OCI-LY3 (cell line): ENCODE data around the gene DNAH5.

ENCODE experiments used
- CTCF ChIP-seq: fragments of 200-600, 300-600 bp; sonication (generic); IDR thresholded peaks from 2 replicates; pipeline ENCODE4 v1.5.1; 2014; ENCODE audit warnings: antibody characterized with exemption, low read length, low read depth
- EZH2phosphoT487 ChIP-seq: fragments of 200-600 bp; shearing (Covaris generic); IDR thresholded peaks from 2 replicates; pipeline ENCODE4 v1.6.1; 2018; ENCODE audit warnings: antibody characterized with exemption, mixed run types, low read depth

DNA sequence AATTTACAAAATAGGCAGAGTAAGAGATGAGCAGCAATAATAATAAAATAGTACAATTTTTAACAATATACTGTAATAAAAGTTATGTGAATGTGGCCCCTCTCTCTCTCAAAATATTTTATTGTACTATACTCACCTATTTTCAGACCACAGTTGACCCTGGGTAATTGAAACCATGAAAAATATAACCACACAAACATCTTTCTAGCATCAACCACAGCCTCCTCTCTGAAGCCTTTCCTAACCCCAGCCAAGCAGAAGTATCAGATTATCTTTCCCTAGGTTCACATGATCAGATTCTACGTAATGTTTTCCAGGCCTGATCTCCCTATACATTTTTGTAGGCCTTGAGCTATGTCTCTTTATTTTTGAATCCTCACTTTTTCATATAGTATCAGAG is 35.2 kb downstream of the DNAH5 start:
- TF ChIP-seq CTCF, result no peak
- TF ChIP-seq EZH2phosphoT487, result no peak
